ENCODE results near the gene TRAM1L1.

The TRAM1L1 gene

GRCh38 chr4:117063961-117064696 lies 21.2 kb downstream of the TRAM1L1 start:
- H3K27ac ChIP-seq: no peak overlapping the region
- TF ChIP-seq CTCF (conservative IDR thresholded peaks at IDR 0.05) (no peak), ZFX (IDR thresholded peaks at IDR 0.05) (no peak)

- TF ChIP-seq CTCF (conservative IDR thresholded peaks at IDR 0.05) (no peak), ZFX (IDR thresholded peaks at IDR 0.05) (no peak)
- no peak overlapping the region for H3K27ac ChIP-seq
These were observed 42.4 kb downstream of the TRAM1L1 start for GRCh38 chr4:117042962-117043361.
